Chondrocyte (in vitro differentiated cells): ENCODE results near the gene SERPINA3. TPM values are rescaled to one million over a fixed set of nuclear protein-coding genes. Genes with fewer than 3 reads are reported as not detected.
A peak's percentile ranks its signal among the peaks of the same experiment; 100 is the strongest.

Experiments used
- DNase-seq: peaks from one replicate; pipeline ENCODE4 v3.0.0; 2021; ENCODE audit warnings: mixed read lengths, low spot score
- H3K27ac Mint-ChIP-seq: one replicate; pipeline ENCODE4 v1.8.0; 2021; ENCODE audit warnings: mild to moderate bottlenecking, moderate library complexity, mixed read lengths; ENCODE audit not compliant: unreplicated experiment
- H3K27me3 Mint-ChIP-seq: 2 replicates; pipeline ENCODE4 v1.8.0; 2021; ENCODE audit warnings: low read depth, mixed read lengths
- H3K36me3 Mint-ChIP-seq: 2 replicates; pipeline ENCODE4 v1.8.0; 2021; ENCODE audit warnings: low read depth, mixed read lengths
- H3K4me1 Mint-ChIP-seq: 2 replicates; pipeline ENCODE4 v1.8.0; 2021; ENCODE audit warnings: low read depth, mild to moderate bottlenecking, mixed read lengths
- H3K4me3 Mint-ChIP-seq: one replicate; pipeline ENCODE4 v1.8.0; 2021; ENCODE audit warnings: mild to moderate bottlenecking, moderate library complexity, mixed read lengths; ENCODE audit not compliant: unreplicated experiment
- H3K9me3 Mint-ChIP-seq: 2 replicates; pipeline ENCODE4 v1.8.0; 2021; ENCODE audit warnings: low read depth, mixed read lengths
- total RNA-seq: library from RNA; stranded (reverse); gene quantifications from 3 replicates; pipeline ENCODE4 v1.2.1, GENCODE V29; 2021
- TF ChIP-seq, protein P1 (sequence below): fragments of 200-600 bp; sonication (generic); IDR thresholded peaks from 2 replicates; pipeline ENCODE4 v1.5.0; 2021; ENCODE audit warnings: antibody characterized with exemption, mild to moderate bottlenecking, moderate library complexity

The SERPINA3 gene
- total RNA-seq, 1 donor from 2014 or later = 3.6 TPM

DNA sequence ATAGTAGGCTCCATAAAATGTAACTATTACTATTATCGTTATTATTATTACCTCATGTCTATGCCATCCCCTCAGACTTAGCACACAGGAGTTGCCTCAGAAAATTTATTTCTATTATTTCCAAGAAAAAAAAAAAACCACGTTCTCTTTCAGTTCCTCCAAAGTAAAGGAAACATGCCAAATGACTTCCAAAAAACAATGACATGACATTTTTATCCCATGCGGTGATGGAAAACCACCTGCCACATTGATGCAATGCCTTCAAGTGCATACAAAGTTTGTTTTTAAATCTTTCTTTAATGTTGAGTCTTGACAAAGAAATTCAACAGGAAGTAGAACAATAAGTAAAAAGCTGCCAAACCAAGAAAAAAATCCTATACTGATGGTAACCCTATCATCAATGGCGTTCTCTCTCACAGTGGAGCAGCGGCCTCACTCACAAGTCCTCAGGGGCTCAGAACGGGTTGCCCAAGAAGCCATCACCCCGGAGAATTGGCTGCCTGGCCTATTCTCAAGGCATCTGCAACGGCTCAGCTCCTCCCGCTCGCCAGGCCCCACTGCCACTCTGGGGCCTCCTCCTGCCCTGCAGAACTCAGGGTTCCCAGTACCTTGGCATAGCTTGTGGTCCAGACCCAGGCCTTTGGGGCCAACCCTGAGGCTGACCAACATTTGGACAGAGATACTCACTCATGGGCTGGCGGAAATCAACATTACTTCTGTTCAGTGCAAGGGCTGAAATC is 51.9 kb downstream of the SERPINA3 start:
- Mint-ChIP-seq H3K27me3 (peaks cover 2% of the 10 kb centered on the region), H3K9me3 (no peaks in the 10 kb centered on the region), H3K4me3 (no peak overlapping the region), H3K27ac (no peak overlapping the region), H3K4me1 (peaks cover 8% of the 10 kb centered on the region), H3K36me3 (no peaks in the 10 kb centered on the region)
- TF ChIP-seq, protein P1, sequence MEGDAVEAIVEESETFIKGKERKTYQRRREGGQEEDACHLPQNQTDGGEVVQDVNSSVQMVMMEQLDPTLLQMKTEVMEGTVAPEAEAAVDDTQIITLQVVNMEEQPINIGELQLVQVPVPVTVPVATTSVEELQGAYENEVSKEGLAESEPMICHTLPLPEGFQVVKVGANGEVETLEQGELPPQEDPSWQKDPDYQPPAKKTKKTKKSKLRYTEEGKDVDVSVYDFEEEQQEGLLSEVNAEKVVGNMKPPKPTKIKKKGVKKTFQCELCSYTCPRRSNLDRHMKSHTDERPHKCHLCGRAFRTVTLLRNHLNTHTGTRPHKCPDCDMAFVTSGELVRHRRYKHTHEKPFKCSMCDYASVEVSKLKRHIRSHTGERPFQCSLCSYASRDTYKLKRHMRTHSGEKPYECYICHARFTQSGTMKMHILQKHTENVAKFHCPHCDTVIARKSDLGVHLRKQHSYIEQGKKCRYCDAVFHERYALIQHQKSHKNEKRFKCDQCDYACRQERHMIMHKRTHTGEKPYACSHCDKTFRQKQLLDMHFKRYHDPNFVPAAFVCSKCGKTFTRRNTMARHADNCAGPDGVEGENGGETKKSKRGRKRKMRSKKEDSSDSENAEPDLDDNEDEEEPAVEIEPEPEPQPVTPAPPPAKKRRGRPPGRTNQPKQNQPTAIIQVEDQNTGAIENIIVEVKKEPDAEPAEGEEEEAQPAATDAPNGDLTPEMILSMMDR = no peak
- DNase-seq = peak; percentile 42

DNA sequence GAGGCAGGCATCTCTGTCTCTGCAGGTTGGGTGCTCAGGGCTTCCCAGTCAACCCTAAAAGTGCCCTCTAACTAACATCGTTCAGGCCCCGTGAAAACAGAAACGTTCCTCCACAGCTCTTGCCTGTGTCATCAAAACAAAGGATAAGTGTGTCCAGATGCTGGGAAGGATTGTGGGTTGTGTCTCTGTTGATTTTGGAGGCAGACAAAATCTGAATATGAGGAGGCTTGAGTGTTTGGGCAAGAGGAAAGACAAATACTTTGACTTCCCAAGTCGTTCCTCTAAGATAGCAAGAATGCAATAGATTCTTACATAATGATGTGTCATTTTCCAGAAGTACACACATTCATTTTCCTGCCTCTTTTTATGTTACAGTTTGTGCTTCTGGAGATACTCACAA is 52.9 kb downstream of the SERPINA3 start:
- Mint-ChIP-seq H3K9me3 (no peaks in the 10 kb centered on the region), H3K4me1 (peaks cover 8% of the 10 kb centered on the region), H3K27me3 (peaks cover 2% of the 10 kb centered on the region), H3K36me3 (no peaks in the 10 kb centered on the region), H3K4me3 (no peak overlapping the region), H3K27ac (peak overlapping the region; percentile 55)
- no peak for DNase-seq
- TF ChIP-seq, protein P1 = no peak

DNA sequence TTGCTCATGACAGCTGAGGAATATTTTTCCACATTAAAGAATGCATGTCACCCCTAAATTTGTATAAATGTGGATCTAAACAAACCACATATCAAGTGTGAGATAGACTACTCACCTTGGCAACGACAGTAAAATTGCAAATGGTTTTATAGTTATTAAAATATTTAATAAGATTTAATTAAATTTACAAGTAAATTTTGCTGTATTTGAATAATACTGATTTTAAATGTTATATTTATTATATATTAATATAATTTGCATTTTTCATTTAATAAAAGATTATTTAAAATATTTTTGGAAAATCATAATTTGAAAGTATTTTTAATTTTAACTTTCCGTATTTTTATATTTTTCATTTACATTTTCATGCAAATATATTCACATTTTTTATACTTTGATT is 53.4 kb downstream of the SERPINA3 start:
- TF ChIP-seq, protein P1 = no peak
- no peaks in the 10 kb centered on the region for H3K9me3 Mint-ChIP-seq
- no peak for DNase-seq
- no peak overlapping the region for H3K4me3 Mint-ChIP-seq
- H3K36me3 Mint-ChIP-seq = no peaks in the 10 kb centered on the region
- H3K4me1 Mint-ChIP-seq = peaks cover 8% of the 10 kb centered on the region
- H3K27ac Mint-ChIP-seq = peak overlapping the region; percentile 55
- peaks cover 2% of the 10 kb centered on the region for H3K27me3 Mint-ChIP-seq

DNA sequence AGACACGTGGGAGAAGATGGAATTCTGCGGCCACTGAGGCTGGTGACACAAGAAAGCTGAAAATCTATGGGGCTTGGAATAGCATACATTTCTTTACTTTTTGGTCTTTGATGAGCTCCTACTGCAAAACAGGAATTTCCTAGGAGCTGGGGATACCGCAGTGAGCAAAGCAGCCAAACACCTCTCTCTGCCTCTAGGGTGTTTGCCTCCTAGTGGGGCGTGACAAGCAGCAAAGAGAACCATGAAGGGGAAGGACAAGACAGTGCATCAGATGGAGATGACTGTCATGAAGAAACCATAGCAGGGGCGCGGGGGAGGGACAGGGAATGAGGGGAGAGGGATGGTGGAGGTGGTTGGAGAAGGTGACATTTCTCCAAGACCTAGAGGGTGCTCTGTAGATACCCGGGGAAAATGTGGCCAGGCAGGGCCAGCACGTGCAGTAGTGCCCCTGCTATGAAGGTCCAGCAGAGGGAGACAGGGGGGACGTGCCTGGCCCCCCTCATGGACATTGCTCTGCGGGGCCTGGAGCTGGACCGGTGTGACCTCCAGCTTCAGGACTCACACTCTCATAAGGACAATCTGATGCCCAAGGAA is 58.6 kb downstream of the SERPINA3 start:
- peaks cover 8% of the 10 kb centered on the region for H3K4me1 Mint-ChIP-seq
- peak; percentile 60 for DNase-seq
- H3K27me3 Mint-ChIP-seq = no peaks in the 10 kb centered on the region
- no peak overlapping the region for H3K27ac Mint-ChIP-seq
- H3K9me3 Mint-ChIP-seq = no peaks in the 10 kb centered on the region
- no peaks in the 10 kb centered on the region for H3K36me3 Mint-ChIP-seq
- TF ChIP-seq, protein P1 = no peak
- no peak overlapping the region for H3K4me3 Mint-ChIP-seq

DNA sequence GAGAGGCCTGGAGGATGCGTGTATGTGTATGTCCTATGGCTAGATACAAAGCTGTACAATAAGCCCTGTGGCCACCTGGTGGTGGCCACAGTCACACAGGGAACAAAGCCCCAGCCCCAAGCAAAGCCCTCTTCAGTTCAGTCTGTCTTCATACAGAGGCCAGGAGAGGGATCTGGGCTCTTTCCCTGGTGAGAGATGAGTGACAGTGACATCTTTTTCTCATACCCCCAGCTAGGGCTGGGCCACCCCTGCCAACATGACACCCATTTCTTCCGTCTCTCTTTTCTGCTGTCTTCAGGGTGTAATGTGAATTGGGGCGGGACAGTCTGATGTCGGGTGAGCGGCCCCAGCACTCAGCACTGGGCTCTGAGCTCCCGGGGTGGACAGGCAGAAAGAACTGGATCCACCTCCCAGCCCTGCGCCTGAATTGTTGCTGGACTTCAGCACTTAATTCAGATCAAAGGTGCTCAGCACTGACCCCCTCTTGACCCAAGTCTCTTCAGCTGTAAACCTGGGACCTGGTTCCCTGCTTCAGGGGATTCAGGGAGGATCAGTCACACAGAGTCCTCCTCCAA is 59.8 kb downstream of the SERPINA3 start:
- Mint-ChIP-seq H3K4me3 (no peak overlapping the region), H3K9me3 (no peaks in the 10 kb centered on the region), H3K27ac (no peak overlapping the region), H3K36me3 (no peaks in the 10 kb centered on the region), H3K4me1 (peaks cover 8% of the 10 kb centered on the region), H3K27me3 (no peaks in the 10 kb centered on the region)
- TF ChIP-seq, protein P1 = peak; percentile 62
- DNase-seq = peak; percentile 65
